Measurements from ENCODE around the gene PPP1CA. TPM values are rescaled to one million over a fixed set of nuclear protein-coding genes. Genes with fewer than 3 reads are reported as not detected.

Gene PPP1CA
- total and polyA plus RNA-seq, 4 donors: 62.4 to 92.9 (median 75.9) TPM

- DNase-seq (ENCODE audit: low spot score): no peak
- Histone ChIP-seq H3K4me1 (ENCODE audit: control insufficient read depth in 4 of 4, insufficient read depth in 4 of 4, low read length in 3 of 4) (peaks cover 15 to 45% (median 32%) of the 10 kb centered on the region in 4 donors), H3K9ac (ENCODE audit: low read depth in 1 of 2, low read length in 2 of 2) (peak overlapping the region; percentile 6 to 17), H3K27ac (ENCODE audit: low read depth in 1 of 2, low read length in 2 of 2) (peak overlapping the region; percentile 97 to 99), H3K4me3 (ENCODE audit: low read depth in 1 of 3, low read length in 3 of 3) (no peak overlapping the region), H3K36me3 (ENCODE audit: control insufficient read depth in 4 of 4, insufficient read depth in 3 of 4, low read depth in 1 of 4, low read length in 3 of 4) (peaks cover 0 to 1% (median 0%) of the 10 kb centered on the region in 4 donors), H3K27me3 (ENCODE audit: control insufficient read depth in 4 of 4, insufficient read depth in 4 of 4, low read length in 3 of 4) (no peaks in the 10 kb centered on the region), H3K9me3 (ENCODE audit: control insufficient read depth in 4 of 4, low read length in 3 of 4) (no peaks in the 10 kb centered on the region)
- TF ChIP-seq, protein P1, sequence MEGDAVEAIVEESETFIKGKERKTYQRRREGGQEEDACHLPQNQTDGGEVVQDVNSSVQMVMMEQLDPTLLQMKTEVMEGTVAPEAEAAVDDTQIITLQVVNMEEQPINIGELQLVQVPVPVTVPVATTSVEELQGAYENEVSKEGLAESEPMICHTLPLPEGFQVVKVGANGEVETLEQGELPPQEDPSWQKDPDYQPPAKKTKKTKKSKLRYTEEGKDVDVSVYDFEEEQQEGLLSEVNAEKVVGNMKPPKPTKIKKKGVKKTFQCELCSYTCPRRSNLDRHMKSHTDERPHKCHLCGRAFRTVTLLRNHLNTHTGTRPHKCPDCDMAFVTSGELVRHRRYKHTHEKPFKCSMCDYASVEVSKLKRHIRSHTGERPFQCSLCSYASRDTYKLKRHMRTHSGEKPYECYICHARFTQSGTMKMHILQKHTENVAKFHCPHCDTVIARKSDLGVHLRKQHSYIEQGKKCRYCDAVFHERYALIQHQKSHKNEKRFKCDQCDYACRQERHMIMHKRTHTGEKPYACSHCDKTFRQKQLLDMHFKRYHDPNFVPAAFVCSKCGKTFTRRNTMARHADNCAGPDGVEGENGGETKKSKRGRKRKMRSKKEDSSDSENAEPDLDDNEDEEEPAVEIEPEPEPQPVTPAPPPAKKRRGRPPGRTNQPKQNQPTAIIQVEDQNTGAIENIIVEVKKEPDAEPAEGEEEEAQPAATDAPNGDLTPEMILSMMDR (IDR thresholded peaks at IDR 0.05; ENCODE audit: low read depth, low read length, missing input control): no peak
- no peak for TF ChIP-seq JUND (IDR thresholded peaks at IDR 0.05)
- no peak for TF ChIP-seq RXRA (IDR thresholded peaks at IDR 0.05)
- no peak for TF ChIP-seq REST (IDR thresholded peaks at IDR 0.05)
- TF ChIP-seq HNF4G (IDR thresholded peaks at IDR 0.05): no peak
- TF ChIP-seq FOXA2 (IDR thresholded peaks at IDR 0.05): no peak
- TF ChIP-seq GABPA (IDR thresholded peaks at IDR 0.05 in 1 of 2, conservative IDR thresholded peaks at IDR 0.05 in 1 of 2): no peak
- TF ChIP-seq YY1 (IDR thresholded peaks at IDR 0.05): no peak
- TF ChIP-seq NR2F2 (IDR thresholded peaks at IDR 0.05): no peak
- TF ChIP-seq FOXA1 (IDR thresholded peaks at IDR 0.05): no peak
- TF ChIP-seq, protein P2, sequence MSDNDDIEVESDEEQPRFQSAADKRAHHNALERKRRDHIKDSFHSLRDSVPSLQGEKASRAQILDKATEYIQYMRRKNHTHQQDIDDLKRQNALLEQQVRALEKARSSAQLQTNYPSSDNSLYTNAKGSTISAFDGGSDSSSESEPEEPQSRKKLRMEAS (IDR thresholded peaks at IDR 0.05): no peak
- no peak for TF ChIP-seq EGR1 (IDR thresholded peaks at IDR 0.05; ENCODE audit: low read depth in 2 of 2)
- no peak for TF ChIP-seq HNF4A (conservative IDR thresholded peaks at IDR 0.05)
- no peak for TF ChIP-seq RAD21 (IDR thresholded peaks at IDR 0.05)
- TF ChIP-seq SP1 (IDR thresholded peaks at IDR 0.05): no peak
- TF ChIP-seq ATF3 (IDR thresholded peaks at IDR 0.05): no peak
- TF ChIP-seq ZBTB33 (IDR thresholded peaks at IDR 0.05): no peak
- no peak for TF ChIP-seq TAF1 (conservative IDR thresholded peaks at IDR 0.05)
- 88% methylated on average over 11 of the region's 11 CpGs for WGBS
These were observed 46.5 kb downstream of the PPP1CA start for GRCh38 chr11:67355023-67355793.

Data from liver (tissue), 9 donors.